ENCODE measurements around the gene PCSK1N. TPM values are rescaled to one million over a fixed set of nuclear protein-coding genes. Genes with fewer than 3 reads are reported as not detected.
A peak's percentile ranks its signal among the peaks of the same experiment; 100 is the strongest.

The PCSK1N gene
- total and polyA plus RNA-seq, 9 of the 15 experiments (the other 6 are each of a cell fraction or from before 2014, with no cell fraction given): 0.07 to 0.55 (median 0.54) TPM; not detected in 6

GRCh38 chrX:48864210-48864609 is 28.8 kb upstream of the PCSK1N start (continued):
- TF ChIP-seq MYBL2 (IDR thresholded peaks at IDR 0.05; ENCODE audit: low read depth): no peak
- TF ChIP-seq MYBL2 (CRISPR knock-in tag; IDR thresholded peaks at IDR 0.05; ENCODE audit: borderline replicate concordance): no peak
- no peak for TF ChIP-seq PCBP1 (IDR thresholded peaks at IDR 0.05; ENCODE audit: low read depth, low read length, poor library complexity, severe bottlenecking)
- no peak for TF ChIP-seq PTTG1 (tag; IDR thresholded peaks at IDR 0.05; ENCODE audit: low read depth)
- no peak for TF ChIP-seq DLX4 (CRISPR knock-in tag; IDR thresholded peaks at IDR 0.05)
- peak; percentile 69; the same call in 1 of the 2 replicates for TF ChIP-seq TEAD4 (IDR thresholded peaks at IDR 0.05; ENCODE audit: low read length)
- TF ChIP-seq TEAD4 (CRISPR knock-in tag; IDR thresholded peaks at IDR 0.05; ENCODE audit: borderline replicate concordance): no peak
- no peak for TF ChIP-seq NR2C2 (CRISPR knock-in tag; IDR thresholded peaks at IDR 0.05)
- TF ChIP-seq NR2C2 (tag; IDR thresholded peaks at IDR 0.05): no peak; the same call in 1 of the 2 replicates
- 0 out of 4 replicates have a peak, but pooled peaks of 1 of the 2 experiments have one; percentile 35 for TF ChIP-seq KDM1A (IDR thresholded peaks at IDR 0.05)
- TF ChIP-seq FOXJ3 (CRISPR knock-in tag; IDR thresholded peaks at IDR 0.05): no peak
- TF ChIP-seq PTRF (tag; IDR thresholded peaks at IDR 0.05): no peak
- no peak for TF ChIP-seq CBFA2T2 (conservative IDR thresholded peaks at IDR 0.05)
- peak; percentile 64; the same call in 1 of the 2 replicates for TF ChIP-seq SMARCE1 (IDR thresholded peaks at IDR 0.05)
- TF ChIP-seq, protein P1, sequence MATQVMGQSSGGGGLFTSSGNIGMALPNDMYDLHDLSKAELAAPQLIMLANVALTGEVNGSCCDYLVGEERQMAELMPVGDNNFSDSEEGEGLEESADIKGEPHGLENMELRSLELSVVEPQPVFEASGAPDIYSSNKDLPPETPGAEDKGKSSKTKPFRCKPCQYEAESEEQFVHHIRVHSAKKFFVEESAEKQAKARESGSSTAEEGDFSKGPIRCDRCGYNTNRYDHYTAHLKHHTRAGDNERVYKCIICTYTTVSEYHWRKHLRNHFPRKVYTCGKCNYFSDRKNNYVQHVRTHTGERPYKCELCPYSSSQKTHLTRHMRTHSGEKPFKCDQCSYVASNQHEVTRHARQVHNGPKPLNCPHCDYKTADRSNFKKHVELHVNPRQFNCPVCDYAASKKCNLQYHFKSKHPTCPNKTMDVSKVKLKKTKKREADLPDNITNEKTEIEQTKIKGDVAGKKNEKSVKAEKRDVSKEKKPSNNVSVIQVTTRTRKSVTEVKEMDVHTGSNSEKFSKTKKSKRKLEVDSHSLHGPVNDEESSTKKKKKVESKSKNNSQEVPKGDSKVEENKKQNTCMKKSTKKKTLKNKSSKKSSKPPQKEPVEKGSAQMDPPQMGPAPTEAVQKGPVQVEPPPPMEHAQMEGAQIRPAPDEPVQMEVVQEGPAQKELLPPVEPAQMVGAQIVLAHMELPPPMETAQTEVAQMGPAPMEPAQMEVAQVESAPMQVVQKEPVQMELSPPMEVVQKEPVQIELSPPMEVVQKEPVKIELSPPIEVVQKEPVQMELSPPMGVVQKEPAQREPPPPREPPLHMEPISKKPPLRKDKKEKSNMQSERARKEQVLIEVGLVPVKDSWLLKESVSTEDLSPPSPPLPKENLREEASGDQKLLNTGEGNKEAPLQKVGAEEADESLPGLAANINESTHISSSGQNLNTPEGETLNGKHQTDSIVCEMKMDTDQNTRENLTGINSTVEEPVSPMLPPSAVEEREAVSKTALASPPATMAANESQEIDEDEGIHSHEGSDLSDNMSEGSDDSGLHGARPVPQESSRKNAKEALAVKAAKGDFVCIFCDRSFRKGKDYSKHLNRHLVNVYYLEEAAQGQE (IDR thresholded peaks at IDR 0.05; ENCODE audit: borderline replicate concordance): peak; percentile 66
- TF ChIP-seq, protein P1 (CRISPR knock-in tag; IDR thresholded peaks at IDR 0.05; ENCODE audit: low read depth): no peak
- TF ChIP-seq, protein P2, sequence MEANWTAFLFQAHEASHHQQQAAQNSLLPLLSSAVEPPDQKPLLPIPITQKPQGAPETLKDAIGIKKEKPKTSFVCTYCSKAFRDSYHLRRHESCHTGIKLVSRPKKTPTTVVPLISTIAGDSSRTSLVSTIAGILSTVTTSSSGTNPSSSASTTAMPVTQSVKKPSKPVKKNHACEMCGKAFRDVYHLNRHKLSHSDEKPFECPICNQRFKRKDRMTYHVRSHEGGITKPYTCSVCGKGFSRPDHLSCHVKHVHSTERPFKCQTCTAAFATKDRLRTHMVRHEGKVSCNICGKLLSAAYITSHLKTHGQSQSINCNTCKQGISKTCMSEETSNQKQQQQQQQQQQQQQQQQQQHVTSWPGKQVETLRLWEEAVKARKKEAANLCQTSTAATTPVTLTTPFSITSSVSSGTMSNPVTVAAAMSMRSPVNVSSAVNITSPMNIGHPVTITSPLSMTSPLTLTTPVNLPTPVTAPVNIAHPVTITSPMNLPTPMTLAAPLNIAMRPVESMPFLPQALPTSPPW (CRISPR knock-in tag; IDR thresholded peaks at IDR 0.05): no peak
- no peak for TF ChIP-seq ZNF311 (CRISPR knock-in tag; IDR thresholded peaks at IDR 0.05)
- no peak for TF ChIP-seq HOXB6 (CRISPR knock-in tag; IDR thresholded peaks at IDR 0.05; ENCODE audit: borderline replicate concordance)
- TF ChIP-seq KLF16 (IDR thresholded peaks at IDR 0.05): peak; percentile 46; the same call in 1 of the 2 replicates
- no peak for TF ChIP-seq ZNF668 (CRISPR knock-in tag; IDR thresholded peaks at IDR 0.05)
- TF ChIP-seq ESRRA (IDR thresholded peaks at IDR 0.05; ENCODE audit: borderline replicate concordance, low read depth): peak; percentile 92; the same call in 1 of the 2 replicates

Measured in K562 (cell line).